Natural killer cell treated with Interleukin-12 subunit alpha and Interleukin-12 subunit beta and Interleukin-15 and Interleukin-18, amount 100 ng/mL, for 72 hours (primary cell): ENCODE results near the gene LRRTM4. TPM values are rescaled to one million over a fixed set of nuclear protein-coding genes. Genes with fewer than 3 reads are reported as not detected.
"Not testable (repeated sequence)": the region's sequence is repeated elsewhere in the genome, so short reads cannot be mapped to it uniquely, and the experiment has no call there.

Experiments
- ATAC-seq, 2 donors: fragments of 150-1000 bp; cut with Tn5 transposase in 1 of 2; sonication (Bioruptor Pico), chemical (Tn5 transposase) in 1 of 2; 2 replicates each; pipeline ENCODE4 v1.10.0; 2021
- DNase-seq: peaks from one replicate; pipeline ENCODE4 v3.0.0; 2022; ENCODE audit warnings: low spot score
- H3K27ac Mint-ChIP-seq, 2 donors: 1 replicate in 1 of 2; 2 replicates in 1 of 2; pipeline ENCODE4 v1.8.0; 2022; ENCODE audit warnings: mixed read lengths in 2 of 2, mild to moderate bottlenecking in 1 of 2, moderate library complexity in 1 of 2
- H3K27me3 Mint-ChIP-seq, 2 donors: 1 replicate in 1 of 2; 2 replicates in 1 of 2; pipeline ENCODE4 v1.8.0; 2022; ENCODE audit warnings: mixed read lengths in 2 of 2
- H3K36me3 Mint-ChIP-seq: one replicate; pipeline ENCODE4 v1.8.0; 2022; ENCODE audit warnings: mixed read lengths
- H3K4me1 Mint-ChIP-seq, 2 donors: 1 replicate in 1 of 2; 2 replicates in 1 of 2; pipeline ENCODE4 v1.8.0; 2022; ENCODE audit warnings: low read depth in 2 of 2, mixed read lengths in 2 of 2, mild to moderate bottlenecking in 1 of 2
- H3K4me3 Mint-ChIP-seq: one replicate; pipeline ENCODE4 v1.8.0; 2022; ENCODE audit warnings: mixed read lengths
- H3K9me3 Mint-ChIP-seq: 2 replicates; pipeline ENCODE4 v1.8.0; 2022; ENCODE audit warnings: mixed read lengths
- total RNA-seq, 2 donors: library from RNA; stranded (reverse); gene quantifications; one replicate each; pipeline ENCODE4 v1.2.3, GENCODE V29; 2022

Gene LRRTM4
- total RNA-seq, 2 donors from 2014 or later, result not detected

DNA sequence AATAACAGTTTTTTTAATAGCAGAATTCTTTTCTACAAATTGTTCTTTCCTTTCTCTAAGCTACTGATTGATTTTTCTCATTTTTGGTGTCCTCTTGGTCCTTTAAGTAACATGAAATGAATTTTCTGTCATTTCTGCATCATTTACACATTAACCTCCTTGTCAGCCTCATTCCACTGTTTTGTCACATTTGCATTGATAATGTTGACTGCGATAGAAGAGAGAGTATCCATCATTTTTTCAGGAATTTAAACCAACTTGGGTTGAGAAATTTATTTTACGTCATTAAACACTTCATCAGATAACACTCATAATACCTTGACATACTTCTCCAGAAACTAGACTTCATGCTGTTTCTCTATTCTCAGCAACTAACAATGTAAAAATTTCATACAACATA is 422.2 kb downstream of the LRRTM4 start:
- ATAC-seq (no peak), DNase-seq (no peak)
- no peaks in the 10 kb centered on the region for H3K27me3 Mint-ChIP-seq
- peaks cover 16% of the 10 kb centered on the region for H3K9me3 Mint-ChIP-seq
- no peak overlapping the region for H3K4me3 Mint-ChIP-seq
- H3K27ac Mint-ChIP-seq, result no peak overlapping the region
- H3K4me1 Mint-ChIP-seq, result no peaks in the 10 kb centered on the region
- peaks cover 6% of the 10 kb centered on the region for H3K36me3 Mint-ChIP-seq

GRCh38 chr2:77095525-77095924 is 426.7 kb downstream of the LRRTM4 start:
- H3K27ac Mint-ChIP-seq, DNase-seq, H3K4me1 Mint-ChIP-seq, H3K36me3 Mint-ChIP-seq, ATAC-seq, H3K27me3 Mint-ChIP-seq, H3K4me3 Mint-ChIP-seq: not testable (repeated sequence)
- peaks cover 14% of the 10 kb centered on the region for H3K9me3 Mint-ChIP-seq

GRCh38 chr2:77095096-77095495 is 427.1 kb downstream of the LRRTM4 start:
- ATAC-seq, result no peak
- Mint-ChIP-seq H3K4me1 (no peaks in the 10 kb centered on the region), H3K27ac (no peak overlapping the region), H3K9me3 (peaks cover 18% of the 10 kb centered on the region), H3K4me3 (no peak overlapping the region), H3K36me3 (peaks cover 12% of the 10 kb centered on the region), H3K27me3 (no peaks in the 10 kb centered on the region)
- DNase-seq, result no peak

- H3K4me3 Mint-ChIP-seq, H3K27me3 Mint-ChIP-seq, H3K27ac Mint-ChIP-seq, H3K4me1 Mint-ChIP-seq, ATAC-seq, DNase-seq: not testable (repeated sequence)
- peaks cover 14% of the 10 kb centered on the region for H3K36me3 Mint-ChIP-seq
- H3K9me3 Mint-ChIP-seq, result peaks cover 41% of the 10 kb centered on the region
Measured at GRCh38 chr2:77088424-77088823, 433.8 kb downstream of the LRRTM4 start.

DNA sequence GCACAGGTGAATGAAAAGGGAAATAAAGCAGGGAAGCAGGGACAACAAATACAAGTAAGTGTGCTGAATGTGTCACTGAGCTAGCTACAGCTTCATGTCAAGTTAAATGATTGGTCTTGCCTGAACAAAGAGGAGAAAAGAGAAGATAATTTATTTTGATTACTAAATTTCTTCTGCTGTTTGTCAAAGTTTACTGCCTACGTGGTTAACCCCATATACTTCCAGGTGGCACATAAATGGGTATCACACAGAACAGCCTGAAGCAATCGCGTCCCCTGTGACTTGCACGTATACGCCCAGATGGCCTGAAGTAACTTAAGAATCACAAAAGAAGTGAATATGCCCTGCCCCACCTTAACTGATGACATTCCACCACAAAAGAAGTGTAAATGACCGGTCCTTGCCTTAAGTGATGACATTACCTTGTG is 434.2 kb downstream of the LRRTM4 start:
- Mint-ChIP-seq H3K4me3 (no peak overlapping the region), H3K27ac (no peak overlapping the region), H3K4me1 (no peaks in the 10 kb centered on the region), H3K9me3 (peaks cover 37% of the 10 kb centered on the region), H3K27me3 (no peaks in the 10 kb centered on the region), H3K36me3 (peaks cover 14% of the 10 kb centered on the region)
- no peak for DNase-seq
- no peak for ATAC-seq

- Mint-ChIP-seq H3K27me3 (no peaks in the 10 kb centered on the region), H3K4me3 (no peak overlapping the region), H3K4me1 (no peaks in the 10 kb centered on the region), H3K9me3 (peaks cover 28% of the 10 kb centered on the region), H3K27ac (no peak overlapping the region), H3K36me3 (peaks cover 6% of the 10 kb centered on the region)
- DNase-seq (no peak), ATAC-seq (no peak)
Measured at GRCh38 chr2:77086478-77086877, 435.7 kb downstream of the LRRTM4 start.

- Mint-ChIP-seq H3K36me3 (peaks cover 8% of the 10 kb centered on the region), H3K4me1 (no peaks in the 10 kb centered on the region), H3K27me3 (no peaks in the 10 kb centered on the region), H3K4me3 (no peak overlapping the region), H3K27ac (no peak overlapping the region), H3K9me3 (peaks cover 27% of the 10 kb centered on the region)
- no peak for ATAC-seq
- no peak for DNase-seq
Measured at GRCh38 chr2:77086051-77086450, 436.1 kb downstream of the LRRTM4 start.

GRCh38 chr2:77085561-77085960 is 436.6 kb downstream of the LRRTM4 start:
- DNase-seq, result no peak
- Mint-ChIP-seq H3K36me3 (peaks cover 12% of the 10 kb centered on the region), H3K27me3 (no peaks in the 10 kb centered on the region), H3K4me1 (no peaks in the 10 kb centered on the region), H3K9me3 (peaks cover 32% of the 10 kb centered on the region), H3K27ac (no peak overlapping the region), H3K4me3 (no peak overlapping the region)
- ATAC-seq, result no peak

DNA sequence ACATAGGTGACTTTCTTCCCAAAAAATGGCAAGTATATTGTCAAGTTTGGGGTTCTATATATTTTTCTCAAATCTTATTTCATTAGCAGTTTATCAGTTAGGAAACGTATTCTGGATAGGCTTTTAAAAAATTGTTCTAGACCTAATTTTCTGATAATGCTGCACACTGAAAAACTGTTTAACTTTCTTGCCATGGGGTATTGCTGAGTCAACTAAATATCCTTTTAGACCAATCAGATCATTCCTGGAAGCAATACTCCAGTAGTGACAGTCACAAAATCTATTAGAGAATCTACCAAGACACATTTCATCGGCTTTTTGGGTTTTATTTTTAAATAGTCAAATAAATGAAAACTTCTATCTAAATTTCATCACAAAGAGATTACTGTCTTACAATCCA is 440.6 kb downstream of the LRRTM4 start:
- ATAC-seq (no peak), DNase-seq (no peak)
- Mint-ChIP-seq H3K36me3 (peaks cover 6% of the 10 kb centered on the region), H3K4me3 (no peak overlapping the region), H3K27ac (no peak overlapping the region), H3K27me3 (no peaks in the 10 kb centered on the region), H3K4me1 (no peaks in the 10 kb centered on the region), H3K9me3 (peaks cover 10% of the 10 kb centered on the region)

DNA sequence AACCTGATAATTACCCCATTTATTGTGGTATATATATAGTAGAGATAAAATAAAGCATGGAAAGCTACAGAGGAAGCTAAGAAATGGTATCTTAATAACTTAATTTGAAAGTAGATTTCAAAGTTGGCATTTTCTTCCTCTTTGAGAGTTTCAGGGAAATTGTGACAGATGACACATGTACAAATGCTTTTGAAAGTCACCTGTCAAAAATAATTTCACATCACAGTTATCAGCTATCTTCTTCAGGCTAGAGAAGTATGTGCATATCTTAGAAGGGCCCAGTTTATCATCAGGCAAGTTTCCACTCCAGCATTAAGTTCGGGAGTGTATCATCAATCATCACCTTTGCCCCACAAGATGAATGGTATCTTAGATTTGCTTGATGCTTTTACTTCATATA is 457.9 kb downstream of the LRRTM4 start:
- peaks cover 18% of the 10 kb centered on the region for H3K9me3 Mint-ChIP-seq
- H3K4me3 Mint-ChIP-seq, result no peak overlapping the region
- no peaks in the 10 kb centered on the region for H3K27me3 Mint-ChIP-seq
- DNase-seq (no peak), ATAC-seq (no peak)
- no peaks in the 10 kb centered on the region for H3K4me1 Mint-ChIP-seq
- H3K27ac Mint-ChIP-seq, result no peak overlapping the region
- H3K36me3 Mint-ChIP-seq, result no peaks in the 10 kb centered on the region

GRCh38 chr2:77054938-77055337 is 467.2 kb downstream of the LRRTM4 start:
- H3K9me3 Mint-ChIP-seq, result peaks cover 7% of the 10 kb centered on the region
- ATAC-seq (no peak), DNase-seq (no peak)
- no peaks in the 10 kb centered on the region for H3K36me3 Mint-ChIP-seq
- no peaks in the 10 kb centered on the region for H3K27me3 Mint-ChIP-seq
- no peak overlapping the region for H3K27ac Mint-ChIP-seq
- H3K4me1 Mint-ChIP-seq, result no peaks in the 10 kb centered on the region
- no peak overlapping the region for H3K4me3 Mint-ChIP-seq

DNA sequence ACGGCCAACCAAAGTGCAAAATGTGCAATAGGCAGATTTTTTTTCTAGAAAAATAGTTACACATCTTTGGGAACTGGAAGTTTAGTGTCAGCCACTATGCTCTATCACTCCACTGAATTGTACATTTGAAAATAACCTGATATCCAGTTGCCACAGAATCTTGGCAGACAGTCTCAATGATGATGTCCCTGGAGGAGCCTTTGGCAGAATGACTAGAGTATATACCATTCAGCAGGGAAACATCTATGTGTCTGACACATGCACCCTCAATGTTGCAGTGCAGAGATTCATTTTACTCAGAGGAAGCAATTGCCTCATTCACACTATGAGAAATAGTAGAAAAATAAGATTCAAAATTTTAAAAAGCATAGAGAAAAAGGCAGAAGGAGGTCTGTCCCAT is 475.8 kb downstream of the LRRTM4 start:
- Mint-ChIP-seq H3K9me3 (peaks cover 14% of the 10 kb centered on the region), H3K27me3 (no peaks in the 10 kb centered on the region), H3K4me3 (no peak overlapping the region), H3K4me1 (no peaks in the 10 kb centered on the region), H3K36me3 (peaks cover 5% of the 10 kb centered on the region), H3K27ac (no peak overlapping the region)
- no peak for DNase-seq
- ATAC-seq, result no peak

DNA sequence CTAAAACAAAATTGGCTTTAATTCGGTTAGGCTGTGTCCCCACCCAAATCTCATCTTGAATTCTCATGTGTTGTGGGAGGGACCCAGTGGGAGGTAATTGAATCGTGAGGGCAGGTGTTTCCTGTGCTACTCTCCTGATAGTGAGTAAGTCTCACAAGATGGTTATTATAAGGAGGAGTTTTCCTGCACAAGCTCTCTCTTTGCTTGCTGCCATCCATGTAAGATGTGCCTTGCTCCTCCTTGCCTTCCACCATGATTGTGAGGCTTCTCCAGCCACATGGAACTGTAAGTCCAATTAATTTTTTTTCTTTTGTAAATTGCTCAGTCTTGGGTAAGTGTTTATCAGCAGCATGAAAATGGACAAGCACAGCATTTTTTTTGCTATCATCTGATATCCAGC is 476.7 kb downstream of the LRRTM4 start:
- not testable (repeated sequence) for H3K4me1 Mint-ChIP-seq, H3K4me3 Mint-ChIP-seq, H3K36me3 Mint-ChIP-seq, H3K27me3 Mint-ChIP-seq, DNase-seq, ATAC-seq, H3K27ac Mint-ChIP-seq
- peaks cover 17% of the 10 kb centered on the region for H3K9me3 Mint-ChIP-seq

DNA sequence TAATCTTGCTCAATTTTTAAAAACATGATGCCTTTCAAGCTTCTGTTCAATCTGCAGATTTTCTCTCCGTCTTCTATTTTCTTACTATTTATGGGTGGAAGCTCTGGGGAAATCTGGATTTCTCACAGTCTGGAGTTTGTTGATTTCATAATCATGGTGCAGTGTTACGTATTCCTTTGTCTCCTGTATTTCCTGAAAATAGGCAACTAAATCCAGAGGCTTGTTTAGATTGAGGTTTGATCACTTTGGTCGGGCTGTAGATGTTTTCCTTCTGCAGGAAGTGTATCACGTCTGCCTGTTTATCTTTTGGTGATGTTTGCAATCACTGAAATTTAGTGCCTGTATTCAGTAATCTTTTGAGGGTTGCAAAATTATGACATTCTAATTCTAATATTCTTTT is 487.7 kb downstream of the LRRTM4 start:
- Mint-ChIP-seq H3K9me3 (peaks cover 9% of the 10 kb centered on the region), H3K27me3 (no peaks in the 10 kb centered on the region), H3K4me1 (no peaks in the 10 kb centered on the region), H3K4me3 (no peak overlapping the region), H3K27ac (no peak overlapping the region), H3K36me3 (no peaks in the 10 kb centered on the region)
- ATAC-seq (no peak), DNase-seq (no peak)

- H3K9me3 Mint-ChIP-seq, result peaks cover 15% of the 10 kb centered on the region
- H3K27me3 Mint-ChIP-seq, H3K36me3 Mint-ChIP-seq, H3K4me3 Mint-ChIP-seq, H3K27ac Mint-ChIP-seq, ATAC-seq, H3K4me1 Mint-ChIP-seq, DNase-seq: not testable (repeated sequence)
Measured at GRCh38 chr2:77029237-77029636, 492.9 kb downstream of the LRRTM4 start.
